ENCODE data around the gene CAMK2G.
"Not testable (repeated sequence)": the region's sequence is repeated elsewhere in the genome, so short reads cannot be mapped to it uniquely, and the experiment has no call there.

The CAMK2G gene

GRCh38 chr10:73806176-73806950, 68.0 kb downstream of the CAMK2G start:
- Mint-ChIP-seq H3K9me3 (no peaks in the 10 kb centered on the region), H3K27me3 (ENCODE audit: low read depth) (no peaks in the 10 kb centered on the region), H3K4me1 (ENCODE audit: low read depth) (peaks cover 39% of the 10 kb centered on the region), H3K36me3 (ENCODE audit: low read depth) (peaks cover 71% of the 10 kb centered on the region), H3K27ac (no peak overlapping the region), H3K4me3 (no peak overlapping the region)
- DNase-seq (ENCODE audit: low spot score), result no peak

GRCh38 chr10:73803680-73804286, 70.6 kb downstream of the CAMK2G start:
- Mint-ChIP-seq H3K36me3 (ENCODE audit: low read depth) (peaks cover 66% of the 10 kb centered on the region), H3K9me3 (no peaks in the 10 kb centered on the region), H3K4me1 (ENCODE audit: low read depth) (peaks cover 21% of the 10 kb centered on the region), H3K27ac (peak overlapping the region; percentile 54), H3K27me3 (ENCODE audit: low read depth) (no peaks in the 10 kb centered on the region), H3K4me3 (no peak overlapping the region)
- no peak for DNase-seq (ENCODE audit: low spot score)

DNA sequence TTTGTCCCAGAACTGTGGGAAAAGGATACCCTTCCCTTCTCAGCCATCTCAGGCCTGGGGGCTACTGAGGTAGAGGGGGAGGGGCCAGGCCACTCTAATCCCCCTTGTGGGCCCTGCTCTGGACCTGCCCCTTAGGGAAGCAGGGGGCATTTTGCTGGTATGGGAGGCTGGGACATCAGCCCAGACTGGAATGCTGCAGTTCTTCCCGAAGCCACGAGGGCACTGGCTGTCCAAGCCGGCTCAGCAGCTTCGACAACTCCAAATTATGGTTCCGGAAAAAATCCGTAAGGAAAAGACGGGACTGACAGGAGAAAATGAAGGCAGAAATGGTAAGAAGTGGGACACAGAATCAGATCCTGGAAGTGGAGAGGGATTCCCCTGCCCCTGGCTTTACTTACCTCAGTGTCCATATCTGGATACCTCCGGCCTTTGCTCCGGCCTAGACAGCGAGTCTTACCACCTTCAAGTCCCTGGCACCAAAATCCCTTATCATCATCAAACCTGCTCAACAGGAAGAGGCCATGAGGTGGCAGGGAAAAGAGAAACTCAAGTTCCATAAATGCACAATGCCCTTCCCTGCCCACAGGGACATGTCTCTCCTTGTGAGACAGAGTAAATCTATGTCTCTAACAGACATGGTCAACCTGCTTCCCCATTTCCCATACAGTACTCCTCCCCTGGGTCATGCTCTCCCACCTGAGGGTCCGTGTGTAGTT, 71.9 kb downstream of the CAMK2G start:
- Mint-ChIP-seq H3K27ac (no peak overlapping the region), H3K27me3 (ENCODE audit: low read depth) (no peaks in the 10 kb centered on the region), H3K4me1 (ENCODE audit: low read depth) (peaks cover 18% of the 10 kb centered on the region), H3K4me3 (no peak overlapping the region), H3K9me3 (no peaks in the 10 kb centered on the region), H3K36me3 (ENCODE audit: low read depth) (peaks cover 64% of the 10 kb centered on the region)
- no peak for DNase-seq (ENCODE audit: low spot score)

GRCh38 chr10:73801253-73801590, 73.1 kb downstream of the CAMK2G start:
- DNase-seq (ENCODE audit: low spot score), result no peak
- no peak overlapping the region for H3K27ac Mint-ChIP-seq
- peaks cover 10% of the 10 kb centered on the region for H3K4me1 Mint-ChIP-seq (ENCODE audit: low read depth)
- H3K4me3 Mint-ChIP-seq, result no peak overlapping the region
- H3K27me3 Mint-ChIP-seq (ENCODE audit: low read depth), result no peaks in the 10 kb centered on the region
- no peaks in the 10 kb centered on the region for H3K9me3 Mint-ChIP-seq
- peaks cover 58% of the 10 kb centered on the region for H3K36me3 Mint-ChIP-seq (ENCODE audit: low read depth)

DNA sequence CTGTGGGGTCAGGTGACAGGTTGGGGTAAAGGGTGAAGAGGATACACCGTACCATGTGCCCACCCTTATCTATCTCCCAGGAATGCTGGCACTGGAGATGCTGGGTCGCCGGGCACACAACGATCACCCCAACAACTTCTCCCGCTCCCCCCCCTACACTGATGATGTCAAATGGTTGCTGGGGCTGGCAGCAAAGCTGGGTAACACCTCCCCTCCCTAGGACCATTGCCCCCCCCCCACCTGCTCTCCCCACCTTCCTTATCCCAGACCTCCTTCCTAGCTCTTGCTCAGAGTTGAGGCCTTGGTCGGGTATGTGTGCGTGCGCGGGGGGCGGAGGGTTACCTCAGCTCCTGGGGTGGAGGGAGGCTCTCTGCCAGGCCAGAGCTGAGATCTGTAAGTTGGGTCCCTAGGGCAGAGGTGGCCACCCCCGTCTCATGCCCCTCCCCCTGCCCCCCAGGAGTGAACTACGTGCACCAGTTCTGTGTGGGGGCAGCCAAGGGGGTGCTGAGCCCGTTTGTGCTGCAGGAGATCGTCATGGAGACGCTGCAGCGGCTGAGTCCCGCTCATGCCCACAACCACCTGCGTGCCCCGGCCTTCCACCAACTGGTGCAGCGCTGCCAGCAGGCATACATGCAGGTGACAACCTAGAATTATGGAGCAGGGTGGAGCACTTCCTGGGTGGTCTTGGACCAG, 73.6 kb downstream of the CAMK2G start:
- Mint-ChIP-seq H3K4me3 (no peak overlapping the region), H3K27me3 (ENCODE audit: low read depth) (no peaks in the 10 kb centered on the region), H3K27ac (no peak overlapping the region), H3K4me1 (ENCODE audit: low read depth) (peaks cover 8% of the 10 kb centered on the region), H3K9me3 (no peaks in the 10 kb centered on the region), H3K36me3 (ENCODE audit: low read depth) (peaks cover 53% of the 10 kb centered on the region)
- DNase-seq (ENCODE audit: low spot score), result no peak

GRCh38 chr10:73799899-73800559, 74.3 kb downstream of the CAMK2G start:
- no peak for DNase-seq (ENCODE audit: low spot score)
- Mint-ChIP-seq H3K4me3 (no peak overlapping the region), H3K27me3 (ENCODE audit: low read depth) (no peaks in the 10 kb centered on the region), H3K36me3 (ENCODE audit: low read depth) (peaks cover 53% of the 10 kb centered on the region), H3K27ac (no peak overlapping the region), H3K4me1 (ENCODE audit: low read depth) (peaks cover 7% of the 10 kb centered on the region), H3K9me3 (no peaks in the 10 kb centered on the region)

DNA sequence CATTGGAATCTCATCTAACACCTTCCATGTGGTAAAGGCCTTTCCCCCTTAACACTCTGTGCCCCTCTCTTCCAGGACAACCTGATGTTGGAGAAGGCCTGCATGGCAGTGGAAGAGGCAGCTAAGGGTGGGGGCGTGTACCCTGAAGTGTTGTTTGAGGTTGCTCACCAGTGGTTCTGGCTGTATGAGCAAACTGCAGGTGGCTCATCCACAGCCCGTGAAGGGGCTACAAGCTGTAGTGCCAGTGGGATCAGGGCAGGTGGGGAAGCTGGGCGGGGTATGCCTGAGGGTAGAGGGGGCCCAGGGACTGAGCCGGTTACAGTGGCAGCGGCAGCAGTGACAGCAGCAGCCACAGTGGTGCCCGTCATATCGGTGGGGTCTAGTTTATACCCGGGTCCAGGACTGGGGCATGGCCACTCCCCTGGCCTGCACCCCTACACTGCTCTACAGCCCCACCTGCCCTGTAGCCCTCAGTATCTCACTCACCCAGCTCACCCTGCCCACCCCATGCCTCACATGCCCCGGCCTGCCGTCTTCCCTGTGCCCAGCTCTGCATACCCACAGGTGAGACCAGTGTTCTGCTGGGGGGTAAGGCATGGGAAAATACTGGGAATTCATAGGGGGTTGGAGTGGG, 75.3 kb downstream of the CAMK2G start:
- Mint-ChIP-seq H3K4me1 (ENCODE audit: low read depth) (peaks cover 6% of the 10 kb centered on the region), H3K36me3 (ENCODE audit: low read depth) (peaks cover 57% of the 10 kb centered on the region), H3K27ac (no peak overlapping the region), H3K9me3 (no peaks in the 10 kb centered on the region), H3K27me3 (ENCODE audit: low read depth) (no peaks in the 10 kb centered on the region), H3K4me3 (no peak overlapping the region)
- no peak for DNase-seq (ENCODE audit: low spot score)

DNA sequence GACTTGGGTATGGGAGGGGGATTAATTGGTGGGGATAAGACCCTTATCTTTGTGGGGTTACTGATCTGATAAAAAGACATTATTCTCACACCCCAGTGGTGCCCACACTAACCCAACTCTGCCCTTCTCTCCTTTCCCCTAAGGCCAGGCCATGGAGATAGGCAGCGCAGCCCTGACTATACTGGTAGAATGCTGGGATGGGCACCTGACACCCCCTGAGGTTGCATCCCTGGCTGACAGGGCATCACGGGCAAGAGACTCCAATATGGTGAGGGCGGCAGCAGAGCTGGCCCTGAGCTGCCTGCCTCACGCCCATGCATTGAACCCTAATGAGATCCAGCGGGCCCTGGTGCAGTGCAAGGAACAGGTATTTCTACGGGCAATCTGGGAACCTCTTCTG, 76.3 kb downstream of the CAMK2G start:
- Mint-ChIP-seq H3K36me3 (ENCODE audit: low read depth) (peaks cover 57% of the 10 kb centered on the region), H3K27me3 (ENCODE audit: low read depth) (no peaks in the 10 kb centered on the region), H3K27ac (no peak overlapping the region), H3K9me3 (no peaks in the 10 kb centered on the region), H3K4me1 (ENCODE audit: low read depth) (no peaks in the 10 kb centered on the region), H3K4me3 (no peak overlapping the region)
- no peak for DNase-seq (ENCODE audit: low spot score)

- Mint-ChIP-seq H3K36me3 (ENCODE audit: low read depth) (peaks cover 53% of the 10 kb centered on the region), H3K27me3 (ENCODE audit: low read depth) (no peaks in the 10 kb centered on the region), H3K4me3 (no peak overlapping the region), H3K4me1 (ENCODE audit: low read depth) (no peaks in the 10 kb centered on the region), H3K27ac (no peak overlapping the region), H3K9me3 (no peaks in the 10 kb centered on the region)
- DNase-seq (ENCODE audit: low spot score), result no peak
These were observed 76.9 kb downstream of the CAMK2G start for GRCh38 chr10:73797324-73798025.

- no peak for DNase-seq (ENCODE audit: low spot score)
- Mint-ChIP-seq H3K27ac (no peak overlapping the region), H3K4me3 (no peak overlapping the region), H3K27me3 (ENCODE audit: low read depth) (no peaks in the 10 kb centered on the region), H3K36me3 (ENCODE audit: low read depth) (peaks cover 48% of the 10 kb centered on the region), H3K9me3 (no peaks in the 10 kb centered on the region), H3K4me1 (ENCODE audit: low read depth) (no peaks in the 10 kb centered on the region)
These were observed 77.6 kb downstream of the CAMK2G start for GRCh38 chr10:73796766-73797165.

- H3K36me3 Mint-ChIP-seq (ENCODE audit: low read depth), result peaks cover 50% of the 10 kb centered on the region
- not testable (repeated sequence) for H3K4me3 Mint-ChIP-seq; H3K9me3 Mint-ChIP-seq; H3K27ac Mint-ChIP-seq; H3K27me3 Mint-ChIP-seq (ENCODE audit: low read depth); H3K4me1 Mint-ChIP-seq (ENCODE audit: low read depth); DNase-seq (ENCODE audit: low spot score)
These were observed 78.3 kb downstream of the CAMK2G start for GRCh38 chr10:73796035-73796434.

DNA sequence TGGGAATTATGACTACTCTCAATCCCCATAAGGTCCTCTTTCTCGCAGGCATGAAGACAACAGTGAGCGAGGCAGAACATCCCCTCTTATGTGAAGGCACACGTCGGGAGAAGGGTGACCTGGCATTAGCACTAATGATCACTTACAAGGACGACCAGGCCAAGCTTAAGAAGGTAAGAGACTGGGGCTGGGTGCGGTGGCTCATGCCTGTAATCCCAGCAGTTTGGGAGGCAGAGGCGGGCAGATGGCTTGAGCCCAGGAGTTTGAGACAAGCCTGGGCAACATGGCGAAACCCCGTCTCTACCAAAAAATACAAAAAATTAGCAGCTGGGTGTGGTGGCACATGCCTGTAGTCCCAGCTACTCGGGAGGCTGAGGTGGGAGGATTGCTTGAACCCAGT, 78.9 kb downstream of the CAMK2G start:
- H3K9me3 Mint-ChIP-seq; H3K4me1 Mint-ChIP-seq (ENCODE audit: low read depth); H3K27me3 Mint-ChIP-seq (ENCODE audit: low read depth); H3K4me3 Mint-ChIP-seq; DNase-seq (ENCODE audit: low spot score); H3K27ac Mint-ChIP-seq: not testable (repeated sequence)
- peaks cover 52% of the 10 kb centered on the region for H3K36me3 Mint-ChIP-seq (ENCODE audit: low read depth)

DNA sequence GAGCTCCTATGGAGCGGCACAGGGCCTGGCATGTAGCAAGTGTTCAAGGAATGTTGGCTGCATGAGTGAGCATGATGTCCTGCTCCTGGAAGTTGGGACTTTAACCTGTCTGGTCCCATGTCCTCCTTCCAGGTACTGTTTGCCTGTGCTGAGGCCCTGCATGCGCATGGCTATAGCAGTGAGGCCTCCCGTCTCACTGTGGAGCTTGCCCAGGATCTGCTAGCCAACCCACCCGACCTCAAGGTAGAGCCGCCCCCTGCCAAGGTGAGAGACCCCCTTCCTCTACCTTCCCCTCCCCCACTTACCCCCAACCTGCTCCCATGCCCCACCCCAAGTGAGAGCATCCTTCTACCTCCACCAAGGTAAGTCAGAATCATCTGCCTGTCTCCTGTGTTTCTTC, 80.9 kb downstream of the CAMK2G start:
- H3K9me3 Mint-ChIP-seq, result no peaks in the 10 kb centered on the region

More for the DNA sequence above, 80.9 kb downstream of the CAMK2G start:
- Mint-ChIP-seq H3K36me3 (ENCODE audit: low read depth) (peaks cover 48% of the 10 kb centered on the region), H3K4me3 (no peak overlapping the region), H3K27ac (no peak overlapping the region), H3K27me3 (ENCODE audit: low read depth) (no peaks in the 10 kb centered on the region), H3K4me1 (ENCODE audit: low read depth) (no peaks in the 10 kb centered on the region)
- no peak for DNase-seq (ENCODE audit: low spot score)

Data from T-helper 2 cell treated with Interferon-gamma antibody and Interleukin-4, amounts not matched to agents 5 μg/mL and 100 μg/mL, for 36 hours (primary cell).